ENCODE measurements around the gene KIF1B.

DNA sequence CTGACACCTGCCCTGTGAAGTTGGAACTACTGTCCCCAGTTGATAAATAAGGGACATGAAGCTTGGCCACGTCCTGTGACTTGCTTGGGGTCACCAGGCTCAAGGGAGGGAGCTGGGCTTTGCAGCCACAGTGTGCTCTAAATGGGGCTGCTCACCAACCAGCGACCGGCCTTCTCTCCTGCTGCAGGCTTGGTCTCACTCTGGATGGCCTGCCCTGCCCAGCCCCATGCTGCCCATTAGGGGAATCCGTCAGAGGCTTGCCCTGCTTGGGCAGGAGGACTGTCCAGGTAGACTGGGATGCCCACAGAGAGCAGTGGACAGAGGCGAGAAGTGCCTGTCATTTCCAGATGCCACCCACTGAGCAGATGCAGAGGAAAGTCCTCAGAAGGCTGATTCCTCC, 218.6 kb downstream of the KIF1B start:
- no peak for TF ChIP-seq CTCF (IDR thresholded peaks at IDR 0.05)
- TF ChIP-seq ZFX (IDR thresholded peaks at IDR 0.05; ENCODE audit: borderline replicate concordance) = no peak

Data from 22Rv1 (cell line).